HFF-Myc (cell line): Measurements from ENCODE around the gene PARD3B.

Source experiments
- DNase-seq: peaks from one replicate; pipeline ENCODE4 v3.0.0-alpha.2; 2011; ENCODE audit warnings: low read depth; ENCODE audit errors: extremely low read depth
- H3K4me3 ChIP-seq: replicated peaks from 2 replicates; pipeline ENCODE4 v1.5.1; 2011; ENCODE audit warnings: low read depth, mild to moderate bottlenecking, control low read depth, low read length
- CTCF ChIP-seq: IDR thresholded peaks from 2 replicates; pipeline ENCODE4 v1.5.1; 2012; ENCODE audit warnings: mild to moderate bottlenecking, low read depth, low read length, control low read depth; ENCODE audit errors: missing control alignments

PARD3B gene

GRCh38 chr2:204730603-204731002 lies 185.3 kb downstream of the PARD3B start:
- H3K4me3 ChIP-seq: no peak overlapping the region
- no peak for DNase-seq
- TF ChIP-seq CTCF: no peak

GRCh38 chr2:204732019-204732418 lies 186.7 kb downstream of the PARD3B start:
- TF ChIP-seq CTCF: no peak
- no peak for DNase-seq
- no peak overlapping the region for H3K4me3 ChIP-seq

- DNase-seq: no peak
- TF ChIP-seq CTCF: no peak
- H3K4me3 ChIP-seq: no peak overlapping the region
These were observed 192.0 kb downstream of the PARD3B start for GRCh38 chr2:204737296-204737695.

- H3K4me3 ChIP-seq: no peak overlapping the region
- DNase-seq: no peak
- TF ChIP-seq CTCF: no peak
These were observed 193.4 kb downstream of the PARD3B start for GRCh38 chr2:204738721-204739120.

GRCh38 chr2:204743393-204743960 lies 198.2 kb downstream of the PARD3B start:
- no peak for TF ChIP-seq CTCF
- no peak overlapping the region for H3K4me3 ChIP-seq
- no peak for DNase-seq

- no peak overlapping the region for H3K4me3 ChIP-seq
- no peak for TF ChIP-seq CTCF
- DNase-seq: no peak
These were observed 199.2 kb downstream of the PARD3B start for GRCh38 chr2:204744506-204744905.

- no peak for DNase-seq
- no peak overlapping the region for H3K4me3 ChIP-seq
- no peak for TF ChIP-seq CTCF
These were observed 203.0 kb downstream of the PARD3B start for GRCh38 chr2:204748286-204748685.
